Activated T-cell treated with anti-CD3 and anti-CD28 coated beads, Interleukin-2, amount 50 U/mL, for 72 hours (primary cell): Measurements from ENCODE around the gene IFRD1. TPM values are rescaled to one million over a fixed set of nuclear protein-coding genes. Genes with fewer than 3 reads are reported as not detected.
"Not testable (repeated sequence)": the region's sequence is repeated elsewhere in the genome, so short reads cannot be mapped to it uniquely, and the experiment has no call there.

ENCODE experiments used
- ATAC-seq, 2 donors: fragments of 150-1000 bp; cut with Tn5 transposase; replicated peaks in 1 of 2; 2 replicates each; pipeline ENCODE4 v1.10.0; 2021; ENCODE audit warnings: moderate library complexity in 2 of 2, mild to moderate bottlenecking in 1 of 2
- DNase-seq, 2 donors: peaks; one replicate each; pipeline ENCODE4 v3.0.0; 2021 to 2022; ENCODE audit warnings: mixed read lengths in 1 of 2
- H3K27ac Mint-ChIP-seq: one replicate; pipeline ENCODE4 v1.8.0; 2022; ENCODE audit warnings: mild to moderate bottlenecking, moderate library complexity, mixed read lengths
- H3K27me3 Mint-ChIP-seq: one replicate; pipeline ENCODE4 v1.8.0; 2022; ENCODE audit warnings: low read depth, mixed read lengths
- H3K36me3 Mint-ChIP-seq, 2 donors: one replicate each; pipeline ENCODE4 v1.8.0; 2022; ENCODE audit warnings: mixed read lengths in 2 of 2, mild to moderate bottlenecking in 1 of 2; ENCODE audit not compliant: insufficient read depth in 2 of 2
- H3K4me1 Mint-ChIP-seq: one replicate; pipeline ENCODE4 v1.8.0; 2022; ENCODE audit warnings: low read depth, mixed read lengths
- H3K4me3 Mint-ChIP-seq, 2 donors: one replicate each; pipeline ENCODE4 v1.8.0; 2022; ENCODE audit warnings: mild to moderate bottlenecking in 2 of 2, mixed read lengths in 2 of 2, moderate library complexity in 2 of 2
- H3K9me3 Mint-ChIP-seq, 2 donors: one replicate each; pipeline ENCODE4 v1.8.0; 2022; ENCODE audit warnings: mixed read lengths in 2 of 2
- total RNA-seq, 2 donors: library from RNA; stranded (reverse); gene quantifications; one replicate each; pipeline ENCODE4 v1.2.3, GENCODE V29; 2022

The IFRD1 gene
- total RNA-seq, 2 donors from 2014 or later: 86.4 to 88.3 TPM

- ATAC-seq: no peak
- H3K36me3 Mint-ChIP-seq: peaks cover 1 to 6% of the 10 kb centered on the region in 2 donors
- no peak overlapping the region for H3K27ac Mint-ChIP-seq
- no peaks in the 10 kb centered on the region for H3K9me3 Mint-ChIP-seq
- no peak for DNase-seq
- H3K4me3 Mint-ChIP-seq: peak overlapping the region; percentile 96 to 99
- H3K27me3 Mint-ChIP-seq: no peaks in the 10 kb centered on the region
- peaks cover 59% of the 10 kb centered on the region for H3K4me1 Mint-ChIP-seq
Measured at GRCh38 chr7:112448891-112449290, 1.4 kb upstream of the IFRD1 start.

GRCh38 chr7:112449353-112449752, 907 bp upstream of the IFRD1 start:
- H3K4me3 Mint-ChIP-seq: peak overlapping the region; percentile 96 to 99
- H3K27ac Mint-ChIP-seq: peak overlapping the region; percentile 98
- ATAC-seq: peak; percentile 58 to 59
- peak; percentile 50 to 67 for DNase-seq
- H3K36me3 Mint-ChIP-seq: peaks cover 1 to 6% of the 10 kb centered on the region in 2 donors
- no peaks in the 10 kb centered on the region for H3K27me3 Mint-ChIP-seq
- H3K4me1 Mint-ChIP-seq: peaks cover 56% of the 10 kb centered on the region
- no peaks in the 10 kb centered on the region for H3K9me3 Mint-ChIP-seq

DNA sequence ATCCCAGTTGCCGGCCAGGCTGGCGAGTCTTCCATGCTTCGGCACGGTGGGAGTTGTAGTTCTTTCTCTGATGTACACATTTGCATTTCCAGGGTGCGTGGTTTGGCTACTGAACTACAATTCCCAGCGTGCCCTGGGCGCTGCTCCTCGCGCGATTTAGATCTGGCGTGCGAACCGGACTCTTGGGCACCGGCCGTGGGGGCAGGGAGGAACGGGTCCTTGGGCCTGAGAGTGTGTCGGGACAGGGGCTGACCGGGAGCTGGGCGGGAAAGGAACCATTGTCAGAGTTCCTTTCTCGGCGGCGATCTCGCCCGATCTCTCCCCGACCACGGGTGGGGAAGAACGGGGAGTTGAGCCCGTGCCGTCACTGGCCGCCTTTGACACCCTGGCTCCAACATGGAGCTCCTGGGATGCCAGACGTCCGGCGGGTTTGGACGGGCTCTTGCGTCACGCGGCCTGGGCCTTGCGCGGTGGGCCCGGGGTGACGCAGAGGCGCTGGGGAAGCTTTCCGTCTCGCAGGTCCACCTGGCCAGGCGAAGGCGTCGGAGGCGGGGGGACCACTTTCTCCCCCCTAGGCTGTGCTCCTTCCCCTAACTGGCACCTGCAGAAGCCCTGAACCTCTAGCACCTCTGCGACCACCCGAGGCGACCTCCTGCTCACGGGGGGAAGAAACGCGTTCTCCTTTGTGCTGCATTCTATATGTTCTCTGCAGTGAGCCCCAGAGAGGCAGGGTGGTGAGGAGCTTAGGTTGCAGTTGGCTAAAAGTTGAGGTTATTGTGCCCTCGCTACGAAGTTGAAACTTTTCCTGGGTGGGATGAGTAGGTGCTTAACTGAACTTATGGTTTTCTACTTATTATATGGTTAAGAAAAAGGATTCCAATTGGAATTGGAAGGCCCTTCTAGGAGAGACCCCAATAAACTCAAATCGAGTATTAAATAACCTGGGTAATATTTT, 824 bp downstream of the IFRD1 start:
- peaks cover 56% of the 10 kb centered on the region for H3K4me1 Mint-ChIP-seq
- H3K9me3 Mint-ChIP-seq: no peaks in the 10 kb centered on the region

GRCh38 chr7:112452102-112452888, 2.0 kb downstream of the IFRD1 start:
- peak in 1 of 2 donors; percentile 1 for DNase-seq
- Mint-ChIP-seq H3K27me3 (no peaks in the 10 kb centered on the region), H3K9me3 (no peaks in the 10 kb centered on the region), H3K4me1 (peaks cover 47% of the 10 kb centered on the region), H3K36me3 (peaks cover 6% of the 10 kb centered on the region in 2 donors), H3K27ac (peak overlapping the region; percentile 83), H3K4me3 (peak overlapping the region; percentile 96 to 99)
- ATAC-seq: no peak

More for the DNA sequence above, 824 bp downstream of the IFRD1 start:
- ATAC-seq (peak; percentile 67 to 70), DNase-seq (peak; percentile 83 to 86)
- Mint-ChIP-seq H3K4me3 (peak overlapping the region; percentile 96 to 99), H3K27me3 (no peaks in the 10 kb centered on the region), H3K27ac (peak overlapping the region; percentile 98), H3K36me3 (peaks cover 5 to 6% of the 10 kb centered on the region in 2 donors)

DNA sequence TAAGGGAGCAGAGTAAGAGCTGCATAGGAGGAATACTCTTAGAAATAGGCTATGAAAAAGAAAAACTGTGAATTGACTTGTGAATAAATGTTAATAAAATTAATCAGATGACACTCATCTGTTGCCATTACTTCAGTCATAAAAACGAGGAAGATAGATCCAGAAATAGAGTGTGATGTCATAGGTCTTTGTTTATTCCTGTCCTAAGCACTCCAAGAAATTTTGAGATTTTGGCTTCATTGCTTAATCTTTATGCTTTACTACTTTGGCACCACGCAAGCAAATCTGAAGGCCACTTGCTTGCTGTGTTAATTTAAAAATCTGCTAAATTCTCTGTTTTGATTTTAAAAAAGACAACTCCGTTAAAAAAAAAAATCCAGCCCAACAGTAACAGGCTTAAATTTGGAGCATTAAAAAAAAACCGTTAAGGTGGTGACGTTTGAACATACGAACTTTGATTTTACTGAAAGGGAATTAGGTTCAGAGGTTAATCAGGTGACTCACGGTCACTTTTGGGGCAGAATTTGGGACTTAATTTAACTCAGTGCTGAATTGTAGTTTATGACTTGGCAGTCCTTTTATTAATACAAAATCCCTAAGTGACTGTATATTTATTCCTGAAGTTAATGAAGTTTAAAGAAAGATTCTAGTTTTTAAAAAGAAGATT, 3.4 kb downstream of the IFRD1 start:
- Mint-ChIP-seq H3K4me3 (peak overlapping the region in 1 of 2 donors; percentile 32), H3K9me3 (no peaks in the 10 kb centered on the region), H3K36me3 (peaks cover 6 to 13% of the 10 kb centered on the region in 2 donors), H3K4me1 (peaks cover 40% of the 10 kb centered on the region), H3K27ac (no peak overlapping the region), H3K27me3 (no peaks in the 10 kb centered on the region)
- ATAC-seq (no peak), DNase-seq (no peak)

DNA sequence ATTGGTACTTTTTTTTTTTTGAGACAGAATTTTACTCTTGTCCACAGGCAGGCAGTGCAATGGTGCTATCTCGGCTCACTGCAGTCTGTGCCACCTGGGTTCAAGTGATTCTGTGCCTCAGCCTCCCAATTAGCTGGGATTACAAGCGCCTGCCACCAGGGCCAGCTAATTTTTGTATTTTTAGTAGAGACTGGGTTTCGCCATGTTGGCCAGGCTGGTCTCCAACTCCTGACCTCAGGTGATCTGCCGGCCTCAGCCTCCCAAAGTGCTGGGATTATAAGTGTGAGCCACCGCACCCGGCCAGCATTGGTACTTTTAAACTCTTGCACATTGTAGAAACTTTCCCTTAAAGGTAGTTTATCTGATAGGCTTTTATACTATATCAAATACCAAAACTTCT, 3.9 kb downstream of the IFRD1 start:
- not testable (repeated sequence) for H3K27me3 Mint-ChIP-seq, H3K27ac Mint-ChIP-seq, ATAC-seq, DNase-seq, H3K9me3 Mint-ChIP-seq
- H3K4me3 Mint-ChIP-seq: peak overlapping the region in 1 of 2 donors; percentile 21
- peaks cover 35% of the 10 kb centered on the region for H3K4me1 Mint-ChIP-seq
- H3K36me3 Mint-ChIP-seq: peaks cover 7 to 19% of the 10 kb centered on the region in 2 donors

DNA sequence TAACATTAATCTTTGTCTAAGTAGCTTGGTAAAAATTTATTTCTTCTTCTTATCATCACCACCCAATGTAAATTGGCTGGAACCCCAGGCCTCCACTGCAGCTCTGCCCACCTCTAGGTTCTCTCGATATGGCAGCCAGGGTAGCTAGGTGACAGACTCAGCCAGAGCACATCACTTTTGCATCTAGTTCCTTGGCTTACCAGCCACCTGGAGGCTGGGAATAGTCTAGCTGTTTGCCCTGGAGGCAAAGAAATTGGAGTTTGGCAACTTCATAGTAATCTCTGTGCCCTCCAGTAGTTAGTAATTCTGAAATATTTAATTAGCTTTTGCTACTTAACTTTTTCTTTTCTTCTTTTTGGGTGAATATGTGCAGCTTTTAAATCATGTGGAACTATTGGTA, 9.4 kb downstream of the IFRD1 start:
- H3K27ac Mint-ChIP-seq: peak overlapping the region; percentile 34
- H3K27me3 Mint-ChIP-seq: no peaks in the 10 kb centered on the region
- peaks cover 11 to 59% of the 10 kb centered on the region in 2 donors for H3K36me3 Mint-ChIP-seq
- H3K9me3 Mint-ChIP-seq: no peaks in the 10 kb centered on the region
- DNase-seq (no peak), ATAC-seq (peak; percentile 25 to 31)
- H3K4me1 Mint-ChIP-seq: peaks cover 7% of the 10 kb centered on the region
- H3K4me3 Mint-ChIP-seq: no peak overlapping the region

GRCh38 chr7:112462236-112462635, 12.0 kb downstream of the IFRD1 start:
- no peak overlapping the region for H3K4me3 Mint-ChIP-seq
- H3K27ac Mint-ChIP-seq: no peak overlapping the region
- H3K27me3 Mint-ChIP-seq: no peaks in the 10 kb centered on the region
- H3K36me3 Mint-ChIP-seq: peaks cover 11 to 66% of the 10 kb centered on the region in 2 donors
- no peak for DNase-seq
- peaks cover 7% of the 10 kb centered on the region for H3K4me1 Mint-ChIP-seq
- no peaks in the 10 kb centered on the region for H3K9me3 Mint-ChIP-seq
- ATAC-seq: peak in 1 of 2 donors; percentile 16

GRCh38 chr7:112467867-112468266, 17.6 kb downstream of the IFRD1 start:
- Mint-ChIP-seq H3K36me3 (peaks cover 20 to 58% of the 10 kb centered on the region in 2 donors), H3K4me1 (no peaks in the 10 kb centered on the region), H3K27me3 (no peaks in the 10 kb centered on the region), H3K4me3 (no peak overlapping the region), H3K27ac (no peak overlapping the region), H3K9me3 (no peaks in the 10 kb centered on the region)
- DNase-seq (no peak), ATAC-seq (no peak)

- ATAC-seq (peak in 1 of 2 donors; percentile 12), DNase-seq (no peak)
- no peaks in the 10 kb centered on the region for H3K9me3 Mint-ChIP-seq
- no peaks in the 10 kb centered on the region for H3K4me1 Mint-ChIP-seq
- H3K27me3 Mint-ChIP-seq: no peaks in the 10 kb centered on the region
- H3K36me3 Mint-ChIP-seq: peaks cover 20 to 51% of the 10 kb centered on the region in 2 donors
- no peak overlapping the region for H3K27ac Mint-ChIP-seq
- H3K4me3 Mint-ChIP-seq: no peak overlapping the region
Measured at GRCh38 chr7:112470194-112470593, 19.9 kb downstream of the IFRD1 start.

GRCh38 chr7:112476390-112477052, 26.3 kb downstream of the IFRD1 start:
- Mint-ChIP-seq H3K4me3 (no peak overlapping the region), H3K4me1 (no peaks in the 10 kb centered on the region), H3K27ac (no peak overlapping the region), H3K9me3 (no peaks in the 10 kb centered on the region), H3K27me3 (no peaks in the 10 kb centered on the region), H3K36me3 (peaks cover 11 to 33% of the 10 kb centered on the region in 2 donors)
- DNase-seq (no peak), ATAC-seq (no peak)

GRCh38 chr7:112481121-112481736, 31.0 kb downstream of the IFRD1 start:
- DNase-seq: no peak

More at GRCh38 chr7:112481121-112481736, 31.0 kb downstream of the IFRD1 start:
- Mint-ChIP-seq H3K36me3 (peaks cover 0 to 7% of the 10 kb centered on the region in 2 donors), H3K4me1 (no peaks in the 10 kb centered on the region), H3K27ac (no peak overlapping the region), H3K4me3 (no peak overlapping the region), H3K9me3 (no peaks in the 10 kb centered on the region), H3K27me3 (no peaks in the 10 kb centered on the region)
- ATAC-seq: no peak
